Lower leg skin (tissue), 3 donors: ENCODE measurements around the gene LCE3D.

Experiments
- POLR2A ChIP-seq, 2 donors: fragments of 450-650 bp; IDR thresholded peaks; one replicate each; pipeline ENCODE4 v1.6.1; 2016 to 2017; ENCODE audit warnings: antibody characterized with exemption in 2 of 2, mild to moderate bottlenecking in 1 of 2, moderate library complexity in 1 of 2
- TF ChIP-seq, protein P1 (sequence below), 3 donors: fragments of 450-650 bp; IDR thresholded peaks; one replicate each; pipeline ENCODE4 v1.5.1; 2016; ENCODE audit warnings: antibody characterized with exemption in 3 of 3, mild to moderate bottlenecking in 3 of 3, moderate library complexity in 2 of 3

DNA sequence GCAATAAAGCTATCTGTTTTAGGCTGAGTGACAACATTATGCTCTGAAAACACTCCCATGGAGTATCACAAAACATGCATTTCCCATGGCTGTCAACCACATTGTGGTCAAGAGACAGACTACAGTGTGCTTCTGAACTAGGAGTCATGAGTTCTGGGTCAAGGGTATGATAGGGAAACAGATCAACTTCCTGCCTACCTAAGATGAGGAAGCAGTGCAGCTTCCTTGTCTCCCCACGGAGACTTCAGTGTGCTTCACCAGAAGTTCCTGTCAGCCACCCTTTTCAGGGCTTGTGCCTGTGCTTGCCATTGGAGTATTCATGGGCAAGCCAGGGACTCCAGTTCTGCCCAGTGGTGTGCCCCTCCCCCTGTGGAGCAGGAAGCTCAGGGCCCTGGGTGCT, 33.6 kb downstream of the LCE3D start:
- TF ChIP-seq, protein P1, sequence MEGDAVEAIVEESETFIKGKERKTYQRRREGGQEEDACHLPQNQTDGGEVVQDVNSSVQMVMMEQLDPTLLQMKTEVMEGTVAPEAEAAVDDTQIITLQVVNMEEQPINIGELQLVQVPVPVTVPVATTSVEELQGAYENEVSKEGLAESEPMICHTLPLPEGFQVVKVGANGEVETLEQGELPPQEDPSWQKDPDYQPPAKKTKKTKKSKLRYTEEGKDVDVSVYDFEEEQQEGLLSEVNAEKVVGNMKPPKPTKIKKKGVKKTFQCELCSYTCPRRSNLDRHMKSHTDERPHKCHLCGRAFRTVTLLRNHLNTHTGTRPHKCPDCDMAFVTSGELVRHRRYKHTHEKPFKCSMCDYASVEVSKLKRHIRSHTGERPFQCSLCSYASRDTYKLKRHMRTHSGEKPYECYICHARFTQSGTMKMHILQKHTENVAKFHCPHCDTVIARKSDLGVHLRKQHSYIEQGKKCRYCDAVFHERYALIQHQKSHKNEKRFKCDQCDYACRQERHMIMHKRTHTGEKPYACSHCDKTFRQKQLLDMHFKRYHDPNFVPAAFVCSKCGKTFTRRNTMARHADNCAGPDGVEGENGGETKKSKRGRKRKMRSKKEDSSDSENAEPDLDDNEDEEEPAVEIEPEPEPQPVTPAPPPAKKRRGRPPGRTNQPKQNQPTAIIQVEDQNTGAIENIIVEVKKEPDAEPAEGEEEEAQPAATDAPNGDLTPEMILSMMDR (IDR thresholded peaks at IDR 0.05) = no peak
- TF ChIP-seq POLR2A (IDR thresholded peaks at IDR 0.05) = no peak
